ENCODE data around the gene ATF6. TPM values are rescaled to one million over a fixed set of nuclear protein-coding genes. Genes with fewer than 3 reads are reported as not detected.

The ATF6 gene
- total and polyA plus RNA-seq, 8 donors, result 3.4 to 54.3 (median 13.5) TPM

DNA sequence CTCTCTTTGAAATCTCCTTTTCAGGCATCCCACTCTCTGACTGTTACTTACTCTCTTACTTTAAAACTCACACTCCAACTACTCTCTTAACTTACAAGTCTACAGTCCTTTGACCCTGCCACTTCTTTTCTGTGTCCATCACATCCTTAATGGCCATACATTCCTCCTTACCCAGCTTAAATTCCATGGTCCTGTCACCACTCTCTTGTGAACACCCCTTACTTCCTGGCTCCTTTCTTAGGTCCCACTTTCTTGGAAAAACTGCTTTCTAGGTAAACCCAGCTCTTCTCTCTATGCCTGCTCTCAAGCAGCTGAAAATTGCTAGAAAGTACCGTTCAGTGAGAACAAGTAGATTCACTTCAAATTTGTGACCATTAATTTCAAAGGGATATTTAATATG lies 148.5 kb downstream of the ATF6 start:
- intact Hi-C loops (cut with DNase I; ENCODE audit: low total_unique reads), result no loop called here
- 91 to 100% (median 97%) methylated on average over 1 of the region's 1 CpG for WGBS, 5 donors

DNA sequence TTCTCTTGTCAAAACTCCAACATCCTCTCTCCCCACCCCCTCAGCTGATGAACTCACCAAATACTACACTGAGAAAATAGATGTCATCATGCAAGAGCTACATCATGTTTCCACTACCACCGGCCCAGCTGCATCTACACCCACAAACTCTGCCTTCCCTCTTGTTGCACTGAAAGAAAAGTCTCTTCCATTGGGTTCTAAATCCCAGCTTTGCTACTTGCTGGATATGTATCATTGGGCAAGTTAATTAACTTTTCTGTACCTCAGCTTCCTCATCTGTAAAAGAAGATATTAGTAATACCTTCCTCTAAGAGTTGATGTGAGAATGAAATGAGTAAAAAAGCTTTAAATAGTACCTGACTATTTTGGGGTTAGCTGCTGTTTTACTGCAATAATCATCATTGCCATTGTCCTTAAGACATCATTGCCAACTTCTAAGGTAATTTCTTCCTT lies 149.0 kb downstream of the ATF6 start:
- peaks cover 0 to 4% (median 0%) of the 10 kb centered on the region in 4 donors for H3K4me1 ChIP-seq
- 82 to 97% (median 94%) methylated on average over 1 of the region's 1 CpG for WGBS, 5 donors
- H3K4me3 ChIP-seq, result no peak overlapping the region
- intact Hi-C loops (cut with DNase I; ENCODE audit: low total_unique reads), result no loop called here
- H3K27me3 ChIP-seq, result no peaks in the 10 kb centered on the region
- H3K27ac ChIP-seq, result no peak overlapping the region
- peaks cover 0 to 51% (median 45%) of the 10 kb centered on the region in 4 donors for H3K36me3 ChIP-seq
- H3K9me3 ChIP-seq, result no peaks in the 10 kb centered on the region
- no peak for DNase-seq
- TF ChIP-seq EP300 (IDR thresholded peaks at IDR 0.05), result no peak
- no peak for TF ChIP-seq POLR2A (IDR thresholded peaks at IDR 0.05)
- TF ChIP-seq, protein P1, sequence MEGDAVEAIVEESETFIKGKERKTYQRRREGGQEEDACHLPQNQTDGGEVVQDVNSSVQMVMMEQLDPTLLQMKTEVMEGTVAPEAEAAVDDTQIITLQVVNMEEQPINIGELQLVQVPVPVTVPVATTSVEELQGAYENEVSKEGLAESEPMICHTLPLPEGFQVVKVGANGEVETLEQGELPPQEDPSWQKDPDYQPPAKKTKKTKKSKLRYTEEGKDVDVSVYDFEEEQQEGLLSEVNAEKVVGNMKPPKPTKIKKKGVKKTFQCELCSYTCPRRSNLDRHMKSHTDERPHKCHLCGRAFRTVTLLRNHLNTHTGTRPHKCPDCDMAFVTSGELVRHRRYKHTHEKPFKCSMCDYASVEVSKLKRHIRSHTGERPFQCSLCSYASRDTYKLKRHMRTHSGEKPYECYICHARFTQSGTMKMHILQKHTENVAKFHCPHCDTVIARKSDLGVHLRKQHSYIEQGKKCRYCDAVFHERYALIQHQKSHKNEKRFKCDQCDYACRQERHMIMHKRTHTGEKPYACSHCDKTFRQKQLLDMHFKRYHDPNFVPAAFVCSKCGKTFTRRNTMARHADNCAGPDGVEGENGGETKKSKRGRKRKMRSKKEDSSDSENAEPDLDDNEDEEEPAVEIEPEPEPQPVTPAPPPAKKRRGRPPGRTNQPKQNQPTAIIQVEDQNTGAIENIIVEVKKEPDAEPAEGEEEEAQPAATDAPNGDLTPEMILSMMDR (IDR thresholded peaks at IDR 0.05), result no peak
- no peak for TF ChIP-seq POLR2AphosphoS5 (IDR thresholded peaks at IDR 0.05)

More for the DNA sequence above, 148.5 kb downstream of the ATF6 start:
- no peaks in the 10 kb centered on the region for H3K27me3 ChIP-seq
- no peak overlapping the region for H3K4me3 ChIP-seq
- H3K36me3 ChIP-seq, result peaks cover 0 to 51% (median 45%) of the 10 kb centered on the region in 4 donors
- DNase-seq, result no peak
- peaks cover 0 to 5% (median 0%) of the 10 kb centered on the region in 4 donors for H3K4me1 ChIP-seq
- H3K27ac ChIP-seq, result no peak overlapping the region
- no peaks in the 10 kb centered on the region for H3K9me3 ChIP-seq
- TF ChIP-seq EP300 (IDR thresholded peaks at IDR 0.05) (no peak), POLR2AphosphoS5 (IDR thresholded peaks at IDR 0.05) (no peak), POLR2A (IDR thresholded peaks at IDR 0.05) (no peak)
- TF ChIP-seq, protein P1 (IDR thresholded peaks at IDR 0.05), result no peak

DNA sequence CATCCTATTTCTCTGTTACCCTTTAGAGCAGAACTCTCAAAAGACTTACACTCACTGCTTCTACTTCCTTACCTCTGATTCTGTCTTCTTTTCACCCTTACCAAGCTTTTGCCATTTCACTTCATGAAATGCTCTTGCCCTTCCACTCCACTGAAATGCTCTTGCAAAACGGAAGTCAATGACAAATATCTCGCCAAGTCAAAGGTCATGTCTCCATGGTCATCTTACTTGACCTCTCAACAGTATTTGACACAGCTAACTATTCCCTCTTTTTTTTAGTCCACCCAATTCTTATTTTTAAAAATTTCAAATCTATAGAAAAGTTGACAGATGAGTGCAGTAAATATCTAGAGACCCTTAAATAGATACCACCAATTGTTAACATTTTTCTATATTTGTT lies 149.9 kb downstream of the ATF6 start:
- WGBS, 5 donors, result 78 to 94% (median 81%) methylated on average over 2 of the region's 2 CpGs
- H3K9me3 ChIP-seq, result no peaks in the 10 kb centered on the region
- no peaks in the 10 kb centered on the region for H3K4me1 ChIP-seq
- intact Hi-C loops (cut with DNase I; ENCODE audit: low total_unique reads), result no loop called here
- H3K36me3 ChIP-seq, result peaks cover 0 to 51% (median 45%) of the 10 kb centered on the region in 4 donors
- TF ChIP-seq POLR2A (IDR thresholded peaks at IDR 0.05) (no peak), POLR2AphosphoS5 (IDR thresholded peaks at IDR 0.05) (no peak), EP300 (IDR thresholded peaks at IDR 0.05) (no peak)
- TF ChIP-seq, protein P1 (IDR thresholded peaks at IDR 0.05), result no peak
- no peak for DNase-seq
- no peaks in the 10 kb centered on the region for H3K27me3 ChIP-seq
- H3K27ac ChIP-seq, result no peak overlapping the region
- no peak overlapping the region for H3K4me3 ChIP-seq

DNA sequence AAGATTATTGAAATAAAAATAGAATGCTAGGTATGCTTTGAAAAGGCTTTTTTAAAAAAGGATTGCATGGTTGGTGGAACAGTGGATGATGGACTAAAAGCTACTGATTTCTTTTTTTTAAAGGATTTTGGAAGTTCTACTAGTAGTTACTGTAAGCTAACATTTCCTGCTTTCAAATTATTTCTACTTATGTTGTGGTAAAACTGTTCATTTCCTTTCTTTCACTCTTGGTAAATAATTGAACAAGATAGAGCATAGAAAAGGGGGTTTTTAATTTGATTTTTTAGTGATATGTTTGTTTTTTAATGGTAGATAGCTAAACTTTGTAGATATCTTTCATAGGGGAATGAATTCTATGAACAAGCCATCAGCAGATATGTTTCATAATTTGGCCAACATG lies 153.1 kb downstream of the ATF6 start:
- H3K36me3 ChIP-seq, result peaks cover 0 to 36% (median 27%) of the 10 kb centered on the region in 4 donors
- no peak for TF ChIP-seq POLR2AphosphoS5 (IDR thresholded peaks at IDR 0.05)
- TF ChIP-seq EP300 (IDR thresholded peaks at IDR 0.05), result no peak
- TF ChIP-seq, protein P1 (IDR thresholded peaks at IDR 0.05), result no peak
- no peak for TF ChIP-seq POLR2A (IDR thresholded peaks at IDR 0.05)
- no peaks in the 10 kb centered on the region for H3K9me3 ChIP-seq
- H3K4me1 ChIP-seq, result no peaks in the 10 kb centered on the region
- H3K4me3 ChIP-seq, result no peak overlapping the region
- intact Hi-C loops (cut with DNase I; ENCODE audit: low total_unique reads), result no loop called here
- no peak overlapping the region for H3K27ac ChIP-seq
- H3K27me3 ChIP-seq, result no peaks in the 10 kb centered on the region
- no peak for DNase-seq
